HCT116 (cell line): ENCODE results near the gene STK32C.

Experiments used
- POLR2AphosphoS5 ChIP-seq: IDR thresholded peaks from 2 replicates; pipeline ENCODE4 v1.6.1; 2011; ENCODE audit warnings: mild to moderate bottlenecking, low read depth, low read length, moderate library complexity
- YY1 ChIP-seq: IDR thresholded peaks from 2 replicates; pipeline ENCODE4 v1.6.1; 2011; ENCODE audit warnings: low read length, low read depth, moderate library complexity, mild to moderate bottlenecking; ENCODE audit not compliant: insufficient replicate concordance; ENCODE audit errors: extremely low read depth
- TF ChIP-seq, protein P1 (sequence below): IDR thresholded peaks from 2 replicates; pipeline ENCODE4 v1.6.1; 2012
- TF ChIP-seq, protein P2 (sequence below), 3 experiments: fragments of 200-600 bp in 1 of 3; sonication (generic) in 1 of 3; IDR thresholded peaks in 2 of 3; conservative IDR thresholded peaks in 1 of 3; 2 replicates each; pipeline ENCODE4 v1.5.1; 2012 to 2017; ENCODE audit warnings: low read depth in 2 of 3, low read length in 2 of 3, antibody characterized with exemption in 1 of 3, borderline replicate concordance in 1 of 3, control low read depth in 1 of 3, mild to moderate bottlenecking in 1 of 3, mixed read lengths in 1 of 3, mixed run types in 1 of 3, moderate library complexity in 1 of 3; ENCODE audit not compliant: insufficient read depth in 1 of 3

DNA sequence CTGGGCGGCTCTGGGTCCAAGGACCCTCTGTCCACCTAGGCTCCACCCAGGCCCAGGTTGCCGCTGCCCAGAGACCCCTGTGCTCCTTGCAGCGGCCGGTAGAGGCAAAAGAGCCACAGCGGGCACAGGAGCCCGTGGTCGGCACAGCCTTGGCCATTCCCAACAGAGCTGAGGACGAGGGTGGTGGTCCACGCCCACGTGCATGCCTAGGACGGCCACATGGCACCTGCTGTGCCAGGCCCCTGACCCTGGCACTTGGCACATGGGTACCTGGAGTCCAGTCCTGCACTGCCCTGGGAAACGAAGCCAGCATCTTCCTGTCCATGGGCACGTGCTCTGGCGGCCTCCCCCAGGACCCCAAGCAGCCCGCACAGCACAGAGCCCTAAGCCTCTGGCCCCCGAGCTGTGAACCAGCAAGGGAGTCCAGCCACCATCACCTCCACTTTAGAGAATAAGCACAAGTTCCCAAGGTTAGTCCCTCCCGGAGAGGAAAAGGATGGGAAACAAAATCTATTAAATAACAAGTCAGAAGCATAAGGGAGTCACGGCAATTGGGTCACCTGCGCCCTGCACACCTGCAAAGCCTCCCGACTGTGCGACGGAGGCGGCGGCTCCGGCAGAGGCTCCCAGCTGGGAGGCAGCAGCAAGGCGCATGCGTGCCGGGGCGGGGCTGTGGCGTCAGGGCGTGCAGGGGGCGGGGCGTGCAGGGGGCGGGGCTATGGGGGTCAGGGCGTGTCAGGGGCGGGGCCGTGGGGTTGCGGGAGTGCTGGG is 59.1 kb downstream of the STK32C start:
- TF ChIP-seq, protein P1, sequence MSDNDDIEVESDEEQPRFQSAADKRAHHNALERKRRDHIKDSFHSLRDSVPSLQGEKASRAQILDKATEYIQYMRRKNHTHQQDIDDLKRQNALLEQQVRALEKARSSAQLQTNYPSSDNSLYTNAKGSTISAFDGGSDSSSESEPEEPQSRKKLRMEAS: no peak
- TF ChIP-seq, protein P2, sequence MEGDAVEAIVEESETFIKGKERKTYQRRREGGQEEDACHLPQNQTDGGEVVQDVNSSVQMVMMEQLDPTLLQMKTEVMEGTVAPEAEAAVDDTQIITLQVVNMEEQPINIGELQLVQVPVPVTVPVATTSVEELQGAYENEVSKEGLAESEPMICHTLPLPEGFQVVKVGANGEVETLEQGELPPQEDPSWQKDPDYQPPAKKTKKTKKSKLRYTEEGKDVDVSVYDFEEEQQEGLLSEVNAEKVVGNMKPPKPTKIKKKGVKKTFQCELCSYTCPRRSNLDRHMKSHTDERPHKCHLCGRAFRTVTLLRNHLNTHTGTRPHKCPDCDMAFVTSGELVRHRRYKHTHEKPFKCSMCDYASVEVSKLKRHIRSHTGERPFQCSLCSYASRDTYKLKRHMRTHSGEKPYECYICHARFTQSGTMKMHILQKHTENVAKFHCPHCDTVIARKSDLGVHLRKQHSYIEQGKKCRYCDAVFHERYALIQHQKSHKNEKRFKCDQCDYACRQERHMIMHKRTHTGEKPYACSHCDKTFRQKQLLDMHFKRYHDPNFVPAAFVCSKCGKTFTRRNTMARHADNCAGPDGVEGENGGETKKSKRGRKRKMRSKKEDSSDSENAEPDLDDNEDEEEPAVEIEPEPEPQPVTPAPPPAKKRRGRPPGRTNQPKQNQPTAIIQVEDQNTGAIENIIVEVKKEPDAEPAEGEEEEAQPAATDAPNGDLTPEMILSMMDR (IDR thresholded peaks at IDR 0.05 in 2 of 3, conservative IDR thresholded peaks at IDR 0.05 in 1 of 3; ENCODE audit: borderline replicate concordance in 1 of 3, insufficient read depth in 1 of 3, low read depth in 2 of 3, low read length in 2 of 3): no peak
- no peak for TF ChIP-seq YY1
- peak; percentile 62 for TF ChIP-seq POLR2AphosphoS5
